Ishikawa (cell line): Measurements from ENCODE around the gene TMEM72.

Experiments
- CEBPB ChIP-seq: IDR thresholded peaks from 2 replicates; pipeline ENCODE4 v1.6.1; 2012
- RAD21 ChIP-seq: IDR thresholded peaks from 2 replicates; pipeline ENCODE4 v1.6.1; 2012; ENCODE audit warnings: low read depth
- TAF1 ChIP-seq: IDR thresholded peaks from 2 replicates; pipeline ENCODE4 v1.6.1; 2012; ENCODE audit warnings: low read depth, mild to moderate bottlenecking

GRCh38 chr10:44966816-44967509 is 55.8 kb downstream of the TMEM72 start:
- TF ChIP-seq CEBPB (no peak), RAD21 (no peak), TAF1 (no peak)
